Stimulated activated CD4-positive, alpha-beta T cell treated with anti-CD3 and anti-CD28 coated beads, Interleukin-4, amount 100 ng/mL, for 1 hour (primary cell): Measurements from ENCODE around the gene CATSPERZ.

ENCODE experiments used
- DNase-seq: peaks from one replicate; pipeline ENCODE4 v3.0.0-alpha.2; 2020

Gene CATSPERZ

GRCh38 chr11:64285885-64286800, 14.0 kb upstream of the CATSPERZ start:
- no peak for DNase-seq

DNA sequence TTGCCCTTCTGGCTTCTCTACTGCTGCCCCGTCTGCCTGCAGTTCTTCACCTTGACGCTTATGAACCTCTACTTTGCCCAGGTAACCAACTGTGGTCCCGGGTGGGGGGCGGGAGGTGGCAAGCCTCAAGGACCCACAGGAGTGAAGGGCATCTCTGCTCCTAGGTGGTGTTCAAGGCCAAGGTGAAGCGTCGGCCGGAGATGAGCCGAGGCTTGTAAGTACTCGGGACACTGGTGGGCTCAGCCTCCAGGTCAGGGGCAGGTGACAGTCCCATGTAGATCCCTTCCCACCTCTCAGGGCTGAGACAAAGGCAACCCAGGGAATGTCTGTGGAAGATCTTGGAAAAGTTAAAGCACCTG, 13.4 kb upstream of the CATSPERZ start:
- DNase-seq, result no peak

DNA sequence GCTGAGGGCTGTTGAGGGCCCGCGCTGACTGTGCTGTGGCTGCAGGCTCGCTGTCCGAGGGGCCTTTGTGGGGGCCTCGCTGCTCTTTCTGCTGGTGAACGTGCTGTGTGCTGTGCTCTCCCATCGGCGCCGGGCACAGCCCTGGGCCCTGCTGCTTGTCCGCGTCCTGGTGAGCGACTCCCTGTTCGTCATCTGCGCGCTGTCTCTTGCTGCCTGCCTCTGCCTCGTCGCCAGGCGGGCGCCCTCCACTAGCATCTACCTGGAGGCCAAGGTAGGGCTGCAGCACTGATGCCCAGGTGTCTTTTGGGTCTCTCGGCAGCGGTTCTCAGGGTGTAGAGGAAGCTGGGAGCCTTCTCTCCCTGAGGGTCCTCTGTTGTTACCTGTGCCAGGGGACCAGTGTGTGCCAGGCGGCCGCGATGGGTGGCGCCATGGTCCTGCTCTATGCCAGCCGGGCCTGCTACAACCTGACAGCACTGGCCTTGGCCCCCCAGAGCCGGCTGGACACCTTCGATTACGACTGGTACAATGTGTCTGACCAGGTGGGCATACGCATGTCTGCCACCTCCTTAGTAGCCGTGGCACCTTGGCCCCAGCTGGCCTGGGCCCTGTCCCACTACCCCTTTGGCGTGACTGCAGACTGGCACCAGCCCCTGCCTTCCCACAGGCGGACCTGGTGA, 12.3 kb upstream of the CATSPERZ start:
- no peak for DNase-seq

DNA sequence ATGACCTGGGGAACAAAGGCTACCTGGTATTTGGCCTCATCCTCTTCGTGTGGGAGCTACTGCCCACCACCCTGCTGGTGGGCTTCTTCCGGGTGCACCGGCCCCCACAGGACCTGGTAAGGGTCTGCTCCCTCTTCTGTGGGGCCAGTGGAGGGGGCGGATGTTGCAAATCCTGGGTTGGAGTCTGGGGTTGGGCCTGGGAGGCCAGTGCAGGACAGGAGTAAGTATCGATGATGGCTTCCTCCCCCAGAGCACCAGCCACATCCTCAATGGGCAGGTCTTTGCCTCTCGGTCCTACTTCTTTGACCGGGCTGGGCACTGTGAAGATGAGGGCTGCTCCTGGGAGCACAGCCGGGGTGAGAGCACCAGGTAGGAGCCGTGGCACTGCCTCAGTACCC, 11.8 kb upstream of the CATSPERZ start:
- DNase-seq, result no peak

- no peak for DNase-seq
Observed at GRCh38 chr11:64289002-64289564, 11.1 kb upstream of the CATSPERZ start.

DNA sequence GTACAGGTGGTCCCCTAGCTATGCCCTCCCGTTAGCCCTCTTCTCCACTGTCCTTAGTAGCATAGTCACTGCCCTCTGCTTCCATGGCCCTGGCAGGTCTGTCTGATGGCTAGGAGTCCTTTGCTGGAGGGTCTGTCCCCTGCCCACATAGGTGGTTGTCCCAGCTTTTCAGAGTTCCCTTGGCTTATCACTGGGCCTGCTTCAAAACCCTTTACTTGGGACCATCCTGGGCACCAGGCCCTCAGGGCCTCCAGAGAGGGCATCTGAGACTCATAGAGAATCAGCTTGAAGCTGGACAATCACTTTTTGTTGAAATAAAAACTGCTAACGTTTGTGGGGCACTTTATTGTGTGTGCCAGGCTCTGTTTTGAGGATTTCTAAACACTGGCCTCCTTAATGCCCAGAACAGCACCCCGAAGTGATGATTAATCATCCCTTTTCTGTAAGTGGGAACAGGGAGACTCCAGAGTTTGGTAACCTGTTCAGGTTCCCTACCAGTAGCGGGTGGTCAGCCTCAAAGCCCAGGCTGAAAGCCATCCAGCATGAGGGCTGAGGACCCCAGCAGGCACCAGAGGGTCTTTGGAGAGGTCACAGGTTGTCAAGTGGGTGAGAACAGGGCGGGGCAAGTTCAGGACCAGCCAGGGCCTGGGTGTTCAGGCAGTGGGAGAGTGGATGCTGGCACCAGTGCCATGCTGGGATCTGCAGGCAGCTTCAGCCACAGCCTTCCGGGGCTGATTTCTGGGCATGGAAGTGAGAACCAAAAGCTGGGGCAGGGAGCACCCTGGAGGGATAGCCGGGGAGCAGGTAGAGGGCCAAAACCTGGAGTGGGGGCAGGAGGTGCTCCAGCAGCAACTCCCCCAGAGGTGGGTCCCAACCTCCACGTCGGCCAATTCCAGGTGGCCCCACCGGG, 9.6 kb upstream of the CATSPERZ start:
- no peak for DNase-seq

DNA sequence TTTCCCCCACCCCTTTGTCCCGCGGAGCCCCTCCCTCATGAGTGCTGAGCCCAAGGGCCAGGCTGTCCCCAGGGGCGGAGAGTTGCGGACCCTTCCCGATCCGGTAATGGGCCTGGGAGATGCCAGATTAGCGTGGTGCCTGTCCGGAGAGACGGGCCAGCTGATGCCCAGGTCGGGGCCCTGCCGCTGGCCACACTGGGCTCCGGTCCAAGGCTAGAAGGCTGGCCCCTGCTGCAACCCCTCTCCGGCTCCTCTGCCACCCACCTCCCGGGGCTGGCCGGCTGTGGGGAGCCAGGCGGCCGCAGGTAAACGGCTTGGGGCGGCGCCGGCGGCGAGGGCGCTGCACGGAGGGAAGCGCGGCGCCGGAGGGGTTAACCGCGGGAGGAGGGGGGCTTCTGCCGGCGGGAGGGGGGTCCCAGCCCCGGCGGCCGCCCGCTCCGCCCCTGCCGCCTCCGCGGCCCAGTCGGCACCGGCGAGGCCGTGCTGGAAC, 8.9 kb upstream of the CATSPERZ start, which contains the start of gene KCNK4:
TSS of gene KCNK4 (plus strand) at position 41 of the 490 bp plus-strand sequence. CDS start 1,717 bp downstream, outside the sequence.
- no peak for DNase-seq

GRCh38 chr11:64291752-64292459, 8.3 kb upstream of the CATSPERZ start:
- DNase-seq, result no peak

- DNase-seq, result no peak
Observed at GRCh38 chr11:64292460-64293254, 7.5 kb upstream of the CATSPERZ start.

DNA sequence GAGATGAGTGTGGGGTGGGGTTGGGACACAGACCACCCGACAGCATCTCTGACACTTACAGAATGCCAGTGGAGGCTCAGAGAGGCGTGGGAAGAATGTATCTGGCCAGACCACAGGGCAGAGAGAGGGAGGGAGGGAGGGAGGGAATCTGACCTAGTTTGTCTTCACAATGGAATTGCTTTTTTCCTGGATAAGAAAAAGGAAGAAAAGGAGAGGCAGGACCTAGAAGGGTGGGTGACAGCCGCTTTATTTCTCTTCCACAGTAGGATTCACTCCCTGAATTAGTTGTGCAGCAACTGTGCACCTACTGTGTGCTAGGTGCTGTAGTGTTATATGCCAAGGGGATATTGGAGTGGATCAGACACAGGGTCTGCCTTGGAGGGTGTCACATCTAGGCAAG, 5.4 kb upstream of the CATSPERZ start:
- DNase-seq, result no peak

- no peak for DNase-seq
Observed at GRCh38 chr11:64295760-64296159, 4.4 kb upstream of the CATSPERZ start.

GRCh38 chr11:64296236-64296635, 3.9 kb upstream of the CATSPERZ start:
- DNase-seq, result no peak

- DNase-seq, result no peak
Observed at GRCh38 chr11:64296830-64297698, 3.1 kb upstream of the CATSPERZ start.

GRCh38 chr11:64297699-64298358, 2.3 kb upstream of the CATSPERZ start:
- no peak for DNase-seq

DNA sequence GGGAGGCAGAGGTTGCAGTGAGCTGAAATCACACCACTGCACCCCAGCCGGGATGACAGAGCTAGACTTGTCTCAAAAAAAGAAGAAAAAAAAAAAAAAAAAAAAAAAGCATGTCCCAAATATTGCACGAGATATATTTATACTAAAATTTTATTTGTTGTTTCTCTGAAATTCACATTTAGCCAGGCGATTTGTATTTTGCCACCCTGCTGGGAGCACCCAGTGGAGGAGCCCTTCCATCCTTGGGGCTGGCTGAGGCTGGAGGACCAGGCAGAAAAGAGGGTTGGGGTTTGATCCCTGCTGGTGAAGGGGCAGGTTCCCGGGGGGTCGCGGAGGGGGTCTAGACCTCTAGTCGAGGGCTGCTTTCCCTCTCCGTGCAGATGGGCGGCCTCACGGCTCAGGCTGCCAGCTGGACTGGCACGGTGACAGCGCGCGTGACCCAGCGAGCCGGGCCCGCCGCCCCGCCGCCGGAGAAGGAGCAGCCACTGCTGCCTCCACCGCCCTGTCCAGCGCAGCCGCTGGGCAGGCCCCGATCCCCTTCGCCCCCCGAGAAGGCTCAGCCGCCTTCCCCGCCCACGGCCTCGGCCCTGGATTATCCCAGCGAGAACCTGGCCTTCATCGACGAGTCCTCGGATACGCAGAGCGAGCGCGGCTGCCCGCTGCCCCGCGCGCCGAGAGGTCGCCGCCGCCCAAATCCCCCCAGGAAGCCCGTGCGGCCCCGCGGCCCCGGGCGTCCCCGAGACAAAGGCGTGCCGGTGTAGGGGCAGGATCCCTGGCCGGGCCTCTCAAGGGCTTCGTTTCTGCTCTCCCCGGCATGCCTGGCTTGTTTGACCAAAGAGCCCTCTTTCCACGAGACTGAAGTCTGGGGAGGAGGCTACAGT, 952 bp upstream of the CATSPERZ start:
- DNase-seq, result no peak

GRCh38 chr11:64303109-64304031, 3.2 kb downstream of the CATSPERZ start:
- DNase-seq, result no peak

- DNase-seq, result no peak
Observed at GRCh38 chr11:64304032-64304315, 3.8 kb downstream of the CATSPERZ start.
